ENCODE data around the gene ACHE.
A peak's percentile ranks its signal among the peaks of the same experiment; 100 is the strongest.

ACHE gene

DNA sequence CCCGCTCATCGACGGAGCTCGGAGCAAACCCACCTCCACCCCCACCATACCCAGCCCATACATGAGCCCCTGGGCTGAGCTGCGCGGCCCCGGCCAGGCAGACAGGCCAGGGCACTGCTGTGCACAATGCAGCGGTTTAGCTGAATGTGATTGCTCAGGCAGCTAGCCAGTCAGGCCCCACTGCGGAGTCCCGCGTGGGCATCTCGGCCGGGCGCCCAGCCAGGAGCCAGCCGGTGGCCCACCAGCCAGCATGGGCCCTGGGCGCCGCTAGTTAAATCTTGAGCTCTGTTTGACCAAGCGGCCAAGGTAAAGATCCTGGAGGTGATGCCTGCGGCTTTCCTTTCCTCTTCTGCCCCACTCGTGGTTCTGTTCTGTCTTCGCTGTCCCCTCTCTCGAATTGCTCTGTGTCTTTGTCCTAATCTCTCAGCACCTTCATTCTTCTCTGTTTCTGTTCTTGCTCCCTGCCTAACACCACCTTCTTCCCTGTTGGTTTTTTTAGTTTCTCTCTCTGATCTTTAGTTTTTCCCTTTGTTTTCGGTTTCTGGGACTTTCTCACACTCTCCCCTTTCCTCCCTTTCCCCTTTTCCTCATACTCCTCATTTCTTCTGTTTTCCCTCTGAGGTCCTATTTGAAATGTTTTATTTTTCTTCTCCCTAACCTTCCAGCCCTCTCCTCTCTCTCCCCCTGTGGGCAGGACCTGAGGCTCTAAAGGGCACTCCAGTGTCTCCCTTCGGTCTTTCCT is 12.7 kb downstream of the ACHE start:
- DNase-seq: no peak

DNA sequence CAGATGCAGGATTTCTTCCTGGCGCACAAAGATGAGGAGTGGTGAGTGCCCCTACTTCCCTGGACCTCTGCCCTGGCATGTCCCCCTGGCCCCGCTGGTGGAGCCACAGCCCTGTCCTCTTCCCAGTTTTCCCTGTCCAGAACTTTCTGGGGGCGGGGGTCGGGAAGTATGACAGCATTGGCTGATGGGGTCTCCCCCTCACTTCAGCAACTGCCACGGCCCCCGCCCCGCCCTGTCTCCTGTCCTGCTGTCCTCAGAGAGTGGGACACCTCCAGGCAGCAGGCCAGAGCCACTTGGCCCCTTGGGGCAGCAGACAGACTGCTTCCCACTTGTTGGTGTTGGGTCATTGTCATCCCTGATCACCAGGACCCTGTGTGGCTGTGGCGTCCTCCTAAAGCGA is 13.5 kb downstream of the ACHE start:
- DNase-seq: no peak

DNA sequence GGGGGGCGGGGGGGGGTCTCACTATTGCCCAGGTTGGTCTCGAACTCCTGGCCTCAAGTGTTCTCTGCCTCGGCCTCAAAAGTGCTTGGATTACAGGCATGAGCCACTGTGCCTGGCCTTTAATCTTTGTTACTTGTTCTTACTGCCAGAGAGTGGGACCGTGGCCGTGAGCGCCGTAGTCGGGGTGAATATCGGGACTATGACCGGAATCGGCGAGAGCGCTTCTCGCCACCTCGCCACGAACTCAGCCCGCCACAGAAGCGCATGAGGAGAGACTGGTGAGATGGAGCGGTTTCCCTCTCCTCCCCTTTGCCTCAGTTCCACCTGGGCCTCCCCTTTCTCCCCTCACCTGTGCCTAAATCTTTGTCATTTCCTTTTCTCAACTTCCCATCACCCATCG is 14.6 kb downstream of the ACHE start:
- DNase-seq: no peak

DNA sequence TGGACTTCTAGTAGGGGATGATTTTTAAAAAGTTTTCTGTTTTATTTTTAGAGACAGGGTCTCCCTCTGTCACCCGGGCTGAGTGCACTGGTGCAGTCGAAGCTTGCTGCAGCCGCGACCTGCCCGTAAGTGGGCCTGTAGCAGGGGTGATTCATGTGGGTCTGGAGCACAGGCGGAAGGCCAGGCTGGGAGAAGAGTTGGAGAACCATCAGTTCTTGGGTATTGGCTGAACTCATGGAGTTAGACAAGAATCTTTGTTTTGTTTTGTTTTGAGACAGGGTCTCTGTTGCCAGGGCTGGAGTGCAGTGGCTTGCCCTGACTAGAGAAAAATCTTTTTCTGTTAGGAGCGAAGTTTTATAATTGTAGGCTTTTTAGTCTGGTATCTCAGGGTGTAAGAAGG is 15.0 kb downstream of the ACHE start:
- DNase-seq: no peak

DNA sequence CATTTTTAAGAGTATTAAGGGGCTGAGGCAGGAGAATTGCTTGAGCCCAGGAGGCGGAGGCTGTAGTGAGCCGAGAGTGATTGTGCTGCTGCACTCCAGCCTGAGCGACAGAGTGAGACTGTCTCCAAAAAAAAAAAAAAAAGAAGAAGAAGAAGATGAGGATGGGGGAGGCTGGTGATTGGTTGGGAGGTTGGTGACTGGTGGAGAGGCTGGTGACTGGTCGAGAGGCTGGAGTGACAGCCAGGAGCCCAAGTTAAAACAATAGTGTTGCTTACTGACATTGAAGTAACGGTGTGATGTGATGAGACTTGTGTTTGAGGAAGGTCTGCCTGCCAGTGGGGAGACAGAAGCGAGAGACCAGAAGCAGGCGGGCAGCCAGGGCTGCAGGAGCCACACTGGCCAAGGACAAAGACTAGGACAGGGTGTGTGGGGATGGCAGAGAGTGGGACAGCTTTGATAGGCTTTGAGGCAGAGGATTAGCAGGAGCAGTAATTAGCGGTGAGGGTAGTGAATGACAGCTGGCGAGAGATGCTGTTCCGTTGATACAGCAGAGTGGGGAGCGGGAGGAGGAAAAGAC is 15.9 kb downstream of the ACHE start:
- no peak for DNase-seq

DNA sequence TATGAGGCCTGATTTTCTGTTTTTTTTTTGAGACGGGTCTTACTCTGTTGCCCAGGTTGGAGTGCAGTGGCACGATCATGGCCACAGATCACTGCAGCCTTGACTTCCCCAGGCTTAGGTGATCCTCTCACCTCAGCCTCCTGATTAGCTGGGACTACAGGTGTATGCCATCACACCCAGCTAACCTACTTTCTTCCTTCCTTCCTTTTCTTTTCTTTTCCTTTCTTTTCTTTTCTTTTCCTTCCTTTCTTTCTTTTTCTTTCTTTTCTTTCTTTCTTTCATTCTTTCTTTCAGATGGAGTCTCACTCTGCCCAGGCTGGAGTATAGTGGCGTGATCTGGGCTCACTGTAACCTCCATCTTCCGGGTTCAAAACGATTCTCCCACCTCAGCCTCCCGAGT is 17.0 kb downstream of the ACHE start:
- no peak for DNase-seq

DNA sequence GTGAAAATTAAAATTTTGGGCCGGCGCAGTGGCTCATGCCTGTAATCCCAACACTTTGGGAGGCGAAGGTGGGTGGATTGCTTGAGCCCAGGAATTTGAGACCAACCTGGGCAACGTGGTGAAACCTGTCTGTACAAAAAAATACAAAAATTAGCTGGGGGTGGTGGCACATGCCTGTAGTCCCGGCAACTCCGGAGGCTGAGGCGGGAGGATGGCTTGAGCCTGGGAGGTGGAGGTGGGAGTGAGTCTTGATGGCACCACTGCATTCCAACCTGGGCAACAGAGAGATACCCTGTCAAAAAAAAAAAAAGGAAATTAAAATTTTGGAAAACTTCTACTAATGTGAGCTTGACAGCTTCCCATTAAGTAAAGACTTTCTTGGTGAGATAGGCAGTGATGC is 17.7 kb downstream of the ACHE start:
- DNase-seq: no peak

DNA sequence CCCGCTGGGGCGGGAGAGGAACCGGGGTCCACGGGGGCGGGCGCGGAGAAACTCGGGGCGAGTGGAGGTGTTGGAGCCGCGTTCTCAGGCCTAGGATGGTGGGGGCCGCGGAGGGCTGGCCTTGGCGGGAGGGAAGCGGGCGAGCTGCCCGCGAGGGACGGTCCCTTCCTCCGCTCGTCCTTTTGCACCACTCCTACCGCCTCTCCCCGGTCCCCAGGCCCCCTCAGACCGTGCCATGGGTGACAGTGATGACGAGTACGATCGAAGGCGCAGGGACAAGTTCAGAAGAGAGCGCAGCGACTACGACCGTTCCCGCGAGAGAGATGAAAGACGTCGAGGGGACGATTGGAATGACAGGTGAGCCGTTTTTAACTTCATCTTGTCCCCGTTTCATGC is 20.3 kb downstream of the ACHE start:
- DNase-seq: peak; percentile 25

DNA sequence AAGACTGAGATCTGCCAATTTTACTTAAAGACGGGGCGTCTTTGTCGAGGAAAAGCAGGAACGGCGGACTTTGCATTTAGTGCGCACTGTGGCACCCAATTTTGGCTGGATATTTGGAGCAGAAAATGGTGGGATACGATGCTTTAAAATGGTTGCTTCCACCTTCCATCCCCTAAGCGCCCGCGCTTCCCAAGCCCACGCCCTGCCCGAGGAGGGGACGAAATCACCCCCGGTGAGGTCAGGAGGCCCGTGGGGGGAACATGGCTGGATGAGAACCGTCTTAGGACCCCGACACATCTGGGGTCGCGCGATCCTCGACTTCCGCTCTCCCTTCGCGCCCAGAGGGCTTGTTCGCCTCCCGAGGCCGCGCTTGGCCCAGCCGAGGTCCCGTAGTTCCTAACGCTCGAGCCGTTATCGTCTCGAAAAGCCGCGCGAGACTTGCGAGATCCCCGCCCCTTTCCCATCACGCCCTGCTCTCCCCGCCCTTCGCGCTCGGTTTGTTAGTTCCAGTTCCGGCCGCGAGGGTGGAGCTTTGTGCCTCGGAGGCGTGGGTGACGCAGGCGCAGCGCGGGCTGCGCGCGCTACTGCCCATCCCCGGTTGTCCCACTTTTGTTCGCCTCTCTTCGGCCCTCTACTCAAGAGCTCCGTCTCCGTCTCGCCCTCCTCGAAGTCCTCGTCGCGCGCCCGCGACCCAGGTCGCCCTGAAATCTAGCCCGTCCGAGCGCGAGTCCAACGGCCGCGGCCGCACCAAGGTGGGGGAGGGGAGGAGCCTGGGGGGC is 20.9 kb downstream of the ACHE start, which contains the start of gene SRRT:
SRRT (plus strand) TSS at position 527 of the 779 bp plus-strand sequence. CDS start 488 bp downstream, outside the sequence.
- peak; percentile 97 for DNase-seq

DNA sequence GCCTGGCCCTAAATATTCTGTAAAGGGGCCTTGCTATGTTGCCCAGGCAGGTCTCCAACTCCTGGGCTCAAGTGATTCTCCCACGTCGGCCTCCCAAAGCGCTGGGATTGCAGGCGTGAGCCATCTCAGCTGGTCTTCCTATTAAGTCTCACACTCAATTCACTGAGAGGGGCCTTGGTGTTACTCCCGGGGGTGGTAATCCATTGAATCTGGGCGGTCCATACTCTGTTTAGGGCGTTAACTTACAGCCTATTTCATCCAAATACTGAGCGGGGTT is 21.4 kb downstream of the ACHE start:
- no peak for DNase-seq

DNA sequence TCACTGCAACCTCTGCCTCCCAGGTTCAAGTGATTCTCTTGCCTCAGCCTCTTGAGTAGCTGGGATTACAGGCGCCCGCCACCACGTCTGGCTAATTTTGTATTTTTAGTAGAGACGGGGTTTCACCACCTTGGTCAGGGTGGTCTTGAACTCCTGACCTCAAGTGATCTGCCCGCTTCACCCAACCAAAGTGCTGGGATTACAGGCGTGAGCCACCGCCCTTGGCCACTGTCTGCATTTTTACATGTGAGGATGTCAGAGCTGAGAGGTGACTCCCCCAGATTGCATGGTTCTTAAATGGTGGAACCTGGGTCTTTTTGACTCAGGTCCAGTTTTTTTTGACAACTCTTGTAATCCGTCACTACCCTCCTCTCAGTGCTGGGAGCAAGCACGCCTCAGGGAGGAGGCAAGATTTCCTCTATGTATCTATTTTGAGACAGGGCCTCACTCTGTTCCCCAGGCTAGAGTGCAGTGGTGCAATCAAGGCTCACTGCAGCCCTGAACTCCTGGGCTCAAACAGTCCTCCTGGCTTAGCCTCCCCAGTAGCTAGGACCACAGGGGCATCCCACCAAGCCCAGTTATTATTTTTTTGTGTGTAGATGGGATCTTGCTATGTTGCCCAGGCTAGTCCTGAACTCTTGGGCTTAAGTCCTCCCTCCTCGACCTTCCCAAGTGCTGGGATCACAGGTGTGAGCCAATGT is 21.9 kb downstream of the ACHE start:
- DNase-seq: no peak

DNA sequence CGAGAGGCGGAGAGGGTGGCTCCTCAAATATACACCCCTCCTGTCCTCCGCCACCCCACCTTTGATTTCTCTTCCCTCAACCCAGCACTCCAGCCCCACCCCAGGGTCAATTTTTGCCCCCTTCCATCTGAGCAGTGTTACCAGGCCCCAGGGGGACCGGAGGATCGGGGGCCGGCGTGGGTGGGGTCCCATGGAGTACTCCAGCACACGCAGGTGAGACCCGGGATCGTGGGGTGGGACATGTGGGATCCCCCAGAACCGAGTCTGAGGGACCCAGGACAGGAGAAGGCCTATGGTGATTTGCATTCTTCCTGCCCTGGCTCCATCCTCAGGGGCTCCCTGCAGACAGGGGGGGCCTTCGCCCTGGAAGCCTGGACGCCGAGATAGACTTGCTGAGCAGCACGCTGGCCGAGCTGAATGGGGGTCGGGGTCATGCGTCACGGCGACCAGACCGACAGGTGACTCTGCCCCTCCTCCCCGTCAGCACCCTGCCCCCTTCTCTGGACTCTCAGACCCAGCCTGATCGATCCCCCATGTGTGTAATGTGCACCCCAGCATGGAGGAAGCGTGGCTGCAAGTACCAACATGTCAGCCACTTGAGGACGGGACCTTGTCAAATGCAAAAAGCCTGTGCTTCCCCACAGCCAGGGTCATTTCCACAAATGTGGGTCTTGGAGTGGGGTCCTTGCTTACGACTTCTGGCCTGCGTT is 27.8 kb downstream of the ACHE start:
- DNase-seq: no peak

DNA sequence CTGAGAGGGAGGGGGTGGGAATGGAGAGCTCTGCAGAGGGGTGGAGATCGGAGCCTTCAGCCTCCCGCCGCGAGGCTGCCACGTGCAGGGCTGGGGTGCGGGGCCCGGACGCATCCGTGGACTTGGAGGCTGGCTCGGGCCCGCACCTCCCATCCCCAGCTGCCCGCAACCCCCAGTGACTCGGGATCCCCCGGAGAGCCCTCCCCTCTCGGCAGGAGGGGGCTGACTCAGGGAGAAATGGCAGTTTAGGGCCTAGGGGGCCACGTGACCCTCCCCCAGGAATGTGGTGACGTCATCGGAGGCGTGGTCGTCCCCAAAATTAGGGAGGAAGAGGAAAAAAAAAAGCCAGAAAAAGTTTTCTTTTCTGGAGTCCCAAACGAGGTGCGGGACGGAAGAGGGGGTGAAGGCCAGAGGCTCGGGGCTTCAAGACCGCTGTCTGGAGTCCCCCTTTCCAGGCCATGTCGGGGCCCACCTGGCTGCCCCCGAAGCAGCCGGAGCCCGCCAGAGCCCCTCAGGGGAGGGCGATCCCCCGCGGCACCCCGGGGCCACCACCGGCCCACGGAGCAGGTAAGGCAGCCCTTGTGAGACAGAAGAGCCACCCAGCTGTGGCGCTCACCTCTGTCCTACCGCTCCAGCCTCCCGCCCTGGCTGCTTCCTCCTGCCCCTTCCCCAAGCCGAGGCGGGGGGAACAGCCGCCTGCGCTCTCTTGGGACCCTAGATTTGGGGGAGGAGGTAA is 28.5 kb downstream of the ACHE start, which contains the start of gene TRIP6:
TRIP6 (plus strand) TSS at position 348 of the 736 bp plus-strand sequence; CDS start at position 459, 111 bp downstream.
- peak; percentile 43 for DNase-seq

DNA sequence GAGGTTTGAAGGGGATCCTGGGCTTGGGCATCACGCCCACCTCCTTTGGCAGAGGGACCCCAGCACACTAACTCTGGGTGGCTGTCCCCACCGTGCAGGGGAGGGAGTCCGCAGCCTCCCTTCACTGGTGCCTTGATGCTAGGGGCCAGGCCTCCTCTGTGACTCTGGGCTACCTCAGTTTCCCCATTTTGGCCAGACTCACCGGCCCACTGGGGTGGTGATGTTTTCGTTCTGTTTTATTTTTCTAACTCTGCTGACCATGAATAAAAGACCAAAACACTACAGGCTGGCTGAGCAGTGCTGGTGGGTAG is 29.0 kb downstream of the ACHE start:
- no peak for DNase-seq

DNA sequence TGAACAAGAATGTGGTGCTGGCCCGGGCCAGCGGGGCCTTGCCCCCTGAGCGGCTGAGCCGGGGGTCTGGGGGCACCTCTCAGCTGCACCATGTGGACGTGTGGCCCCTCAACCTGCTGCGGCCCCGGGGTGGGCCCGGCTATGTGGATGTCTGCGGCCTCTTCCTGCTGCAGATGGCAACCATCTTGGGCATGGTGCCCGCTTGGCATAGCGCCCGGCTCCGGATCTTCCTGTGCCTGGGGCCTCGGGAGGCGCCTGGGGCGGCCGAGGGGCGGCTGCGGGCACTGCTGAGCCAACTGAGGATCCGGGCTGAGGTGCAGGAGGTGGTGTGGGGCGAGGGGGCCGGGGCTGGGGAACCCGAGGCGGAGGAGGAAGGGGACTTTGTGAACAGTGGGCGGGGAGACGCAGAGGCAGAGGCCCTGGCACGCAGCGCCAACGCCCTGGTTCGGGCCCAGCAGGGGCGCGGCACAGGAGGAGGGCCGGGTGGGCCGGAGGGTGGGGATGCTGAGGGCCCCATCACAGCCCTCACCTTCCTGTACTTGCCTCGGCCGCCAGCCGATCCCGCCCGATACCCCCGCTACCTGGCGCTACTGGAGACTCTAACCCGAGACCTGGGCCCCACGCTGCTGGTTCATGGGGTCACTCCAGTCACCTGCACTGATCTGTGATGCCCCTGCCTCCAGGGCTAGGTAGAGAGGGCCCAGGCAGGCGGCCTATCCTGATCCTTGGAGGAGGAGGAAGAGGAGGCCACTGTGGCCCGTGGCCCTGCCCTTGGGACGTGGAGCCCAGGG is 29.6 kb downstream of the ACHE start:
- peak; percentile 18 for DNase-seq

DNA sequence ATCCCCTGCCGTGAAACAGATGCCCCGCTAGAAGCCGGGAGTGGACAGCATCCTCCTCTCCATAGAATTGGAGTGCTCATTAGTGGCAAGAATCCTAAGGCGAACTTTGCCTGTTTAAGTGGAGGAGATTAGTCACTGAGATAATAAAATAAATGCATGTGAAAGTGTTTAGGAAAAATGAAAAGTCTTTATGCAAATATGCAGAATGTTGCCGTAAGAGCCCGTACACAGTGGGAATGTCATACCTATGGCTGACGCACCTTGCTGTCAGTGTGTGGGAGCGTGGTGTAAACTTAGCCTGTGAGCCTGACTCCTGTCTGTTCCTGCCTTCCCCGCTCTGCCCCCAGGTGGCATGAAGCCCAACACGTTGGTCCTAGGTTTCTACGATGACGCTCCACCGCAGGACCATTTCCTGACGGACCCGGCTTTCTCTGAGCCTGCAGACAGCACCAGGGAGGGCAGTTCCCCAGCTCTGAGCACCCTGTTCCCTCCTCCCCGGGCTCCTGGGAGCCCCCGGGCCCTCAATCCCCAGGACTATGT is 30.2 kb downstream of the ACHE start:
- no peak for DNase-seq

DNA sequence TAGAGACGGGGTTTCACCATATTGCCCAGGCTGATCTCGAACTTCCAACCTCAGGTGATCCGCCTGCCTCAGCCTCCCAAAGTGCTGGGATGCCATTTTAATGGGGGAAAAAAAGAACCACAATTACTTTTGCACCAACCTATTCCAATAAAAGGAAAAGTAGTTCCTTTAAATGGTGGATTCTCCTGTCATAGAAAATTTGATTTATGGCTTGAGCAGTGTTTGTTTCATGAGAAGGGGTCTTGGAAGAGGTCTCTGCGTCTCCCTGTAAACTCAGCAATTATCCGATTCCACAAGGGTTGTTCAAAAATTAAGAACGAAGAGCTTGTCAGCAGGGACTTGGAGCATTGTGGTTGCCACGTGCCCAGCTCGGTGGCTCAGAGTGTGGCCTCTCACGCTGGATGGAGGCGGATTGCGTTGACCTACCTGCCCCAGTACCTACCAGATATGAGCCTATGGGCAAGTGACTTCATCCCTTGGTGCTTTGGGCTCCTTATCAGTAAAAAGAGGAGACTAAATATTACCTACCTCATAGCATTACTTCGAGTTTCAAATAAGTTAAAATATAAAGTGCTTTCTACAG is 31.3 kb downstream of the ACHE start:
- DNase-seq: no peak

DNA sequence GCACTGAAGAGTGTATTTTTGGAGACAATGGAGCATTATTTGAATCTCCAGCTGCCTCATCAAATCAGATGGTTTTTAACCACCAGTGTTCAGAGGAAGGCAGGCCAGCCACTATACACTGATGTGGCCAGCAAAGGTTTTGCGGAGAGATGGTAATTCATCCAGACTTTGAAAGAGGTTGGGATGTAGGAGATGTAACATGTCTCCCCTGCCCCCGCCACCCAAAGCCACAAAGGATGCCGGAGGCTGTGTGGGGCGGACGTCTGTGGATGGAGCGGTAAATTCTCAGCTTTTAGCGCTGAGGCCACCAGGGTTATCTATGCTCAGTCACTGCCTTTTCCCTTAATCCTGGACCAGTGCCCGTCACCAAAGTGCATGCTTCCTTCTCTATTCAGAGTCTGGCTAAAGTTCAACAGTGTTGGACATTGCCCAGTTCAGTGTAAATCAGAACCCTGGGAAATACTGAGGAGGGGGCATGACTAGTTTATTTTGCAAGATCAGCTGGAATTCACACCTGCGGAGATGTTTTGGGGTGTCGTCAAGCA is 32.2 kb downstream of the ACHE start:
- no peak for DNase-seq

DNA sequence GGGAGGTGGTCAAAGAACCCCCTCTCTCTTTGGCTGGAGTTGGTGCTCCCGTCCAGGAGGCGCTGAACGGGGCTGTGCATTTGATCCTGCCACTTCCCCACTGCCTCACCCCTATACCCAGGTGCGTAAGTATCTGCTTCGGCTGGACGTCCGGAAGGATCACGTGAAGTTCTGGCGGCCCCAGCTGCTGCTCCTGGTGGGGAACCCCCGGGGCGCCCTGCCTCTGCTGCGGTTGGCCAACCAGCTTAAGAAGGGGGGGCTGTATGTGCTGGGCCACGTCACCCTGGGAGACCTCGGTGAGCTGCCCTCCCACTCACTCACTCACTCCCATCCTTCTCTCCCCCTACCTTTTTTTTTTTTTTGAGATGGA is 34.1 kb downstream of the ACHE start:
- DNase-seq: no peak
